NAMALWA (cell line): ENCODE measurements around the gene RAB11FIP5.

ENCODE experiments used
- DNase-seq: peaks from one replicate; pipeline ENCODE4 v3.0.0-alpha.2; 2015; ENCODE audit warnings: low spot score

The RAB11FIP5 gene

DNA sequence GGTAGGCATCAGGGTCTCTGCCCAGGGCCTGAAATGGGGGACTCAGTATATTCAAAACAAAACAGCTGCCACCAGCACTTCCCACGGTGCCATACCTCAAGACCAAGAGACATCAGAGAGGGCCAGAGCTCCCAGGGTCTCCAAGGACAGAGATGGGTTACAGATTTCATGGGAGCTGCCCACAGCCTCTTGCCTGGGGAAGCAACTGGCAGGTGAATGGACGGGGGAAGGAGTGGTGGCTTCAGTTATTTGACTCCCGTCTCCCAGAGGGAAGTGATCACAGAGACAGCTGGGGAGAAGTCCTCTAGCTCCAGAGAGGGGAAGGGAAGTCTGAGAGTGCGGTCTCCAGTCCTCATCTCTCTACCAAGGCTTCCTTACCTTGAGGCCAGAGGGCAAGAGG is 25.4 kb downstream of the RAB11FIP5 start:
- DNase-seq: no peak

DNA sequence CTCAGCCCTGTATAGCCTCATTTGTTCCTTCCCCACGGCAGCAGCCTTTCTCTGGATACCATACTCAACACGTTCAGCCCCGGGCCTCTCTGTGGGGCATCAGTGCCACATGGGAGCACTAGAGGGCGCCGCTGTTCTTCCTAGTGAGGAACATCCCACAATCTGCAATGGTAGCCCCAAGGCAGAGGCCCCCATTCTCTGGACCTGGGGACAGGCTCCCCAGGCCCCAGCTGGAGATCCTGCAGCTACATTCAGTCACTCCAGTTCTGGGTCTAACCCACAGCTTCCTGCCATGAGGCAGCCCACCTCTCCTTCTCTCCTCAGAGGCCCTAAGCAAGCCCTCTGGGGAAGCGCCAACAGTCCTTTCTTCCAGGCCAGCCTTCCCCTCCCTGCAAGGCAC is 27.1 kb downstream of the RAB11FIP5 start:
- DNase-seq: peak; percentile 87

DNA sequence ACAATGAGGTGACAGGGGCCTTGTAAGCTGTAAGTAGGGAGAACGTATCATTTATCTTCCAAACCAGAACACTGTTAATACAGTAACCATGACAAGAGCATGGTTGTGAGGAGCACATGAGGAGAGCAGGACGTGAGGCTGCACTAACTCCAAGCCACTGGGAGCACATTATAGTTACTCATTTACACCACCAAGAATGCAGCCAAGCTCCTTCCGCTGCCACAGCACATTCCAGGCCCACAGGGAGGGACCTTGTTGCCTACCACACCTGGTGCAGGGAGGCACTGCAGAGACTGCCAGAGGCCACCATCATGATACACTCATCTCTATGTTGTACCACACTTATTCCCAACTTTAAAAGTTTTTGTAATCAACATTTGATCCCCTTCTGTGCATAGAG is 27.8 kb downstream of the RAB11FIP5 start:
- no peak for DNase-seq

DNA sequence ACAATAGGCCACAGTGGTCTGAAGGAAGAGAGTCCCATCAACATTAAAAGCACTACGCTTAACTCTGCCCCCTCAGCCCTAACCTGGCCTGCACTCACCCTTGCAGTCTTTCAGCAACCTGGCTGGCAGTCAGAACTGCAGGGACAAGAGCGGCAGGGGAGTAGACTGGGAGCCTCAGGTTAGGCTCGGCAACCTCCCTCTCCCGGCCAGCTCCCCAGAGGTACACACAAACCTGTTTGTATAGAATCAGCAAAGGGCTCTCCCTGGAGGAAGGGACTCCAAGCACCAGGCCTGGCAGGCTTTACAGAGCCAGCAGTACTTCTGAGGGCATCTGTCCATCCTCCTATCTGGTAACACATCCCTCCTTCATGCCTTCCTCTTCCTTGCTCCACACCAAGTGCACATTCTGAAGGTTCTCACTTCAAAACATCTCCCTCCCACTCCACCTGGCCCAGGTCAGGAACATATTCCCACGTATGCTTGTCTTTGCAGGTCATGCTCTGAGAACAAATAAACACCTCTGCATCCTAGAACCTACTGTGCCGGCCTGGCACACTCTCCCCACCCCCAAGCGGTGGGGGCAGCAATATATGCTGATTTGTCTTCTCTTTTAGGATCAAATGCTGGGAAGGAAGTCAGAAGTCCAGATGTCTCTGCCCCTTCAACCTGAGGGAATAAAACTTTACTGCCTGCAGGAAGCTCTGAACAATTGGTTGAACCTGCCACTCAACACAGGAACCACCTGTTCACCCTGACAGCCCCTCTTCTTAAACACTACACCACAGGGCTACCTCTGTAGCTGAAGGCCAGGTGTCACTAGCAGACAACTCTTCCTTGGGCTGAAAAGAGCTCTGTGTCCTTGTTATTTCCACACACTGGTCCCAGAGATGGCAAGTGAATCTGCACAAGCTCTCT is 28.6 kb downstream of the RAB11FIP5 start:
- no peak for DNase-seq

DNA sequence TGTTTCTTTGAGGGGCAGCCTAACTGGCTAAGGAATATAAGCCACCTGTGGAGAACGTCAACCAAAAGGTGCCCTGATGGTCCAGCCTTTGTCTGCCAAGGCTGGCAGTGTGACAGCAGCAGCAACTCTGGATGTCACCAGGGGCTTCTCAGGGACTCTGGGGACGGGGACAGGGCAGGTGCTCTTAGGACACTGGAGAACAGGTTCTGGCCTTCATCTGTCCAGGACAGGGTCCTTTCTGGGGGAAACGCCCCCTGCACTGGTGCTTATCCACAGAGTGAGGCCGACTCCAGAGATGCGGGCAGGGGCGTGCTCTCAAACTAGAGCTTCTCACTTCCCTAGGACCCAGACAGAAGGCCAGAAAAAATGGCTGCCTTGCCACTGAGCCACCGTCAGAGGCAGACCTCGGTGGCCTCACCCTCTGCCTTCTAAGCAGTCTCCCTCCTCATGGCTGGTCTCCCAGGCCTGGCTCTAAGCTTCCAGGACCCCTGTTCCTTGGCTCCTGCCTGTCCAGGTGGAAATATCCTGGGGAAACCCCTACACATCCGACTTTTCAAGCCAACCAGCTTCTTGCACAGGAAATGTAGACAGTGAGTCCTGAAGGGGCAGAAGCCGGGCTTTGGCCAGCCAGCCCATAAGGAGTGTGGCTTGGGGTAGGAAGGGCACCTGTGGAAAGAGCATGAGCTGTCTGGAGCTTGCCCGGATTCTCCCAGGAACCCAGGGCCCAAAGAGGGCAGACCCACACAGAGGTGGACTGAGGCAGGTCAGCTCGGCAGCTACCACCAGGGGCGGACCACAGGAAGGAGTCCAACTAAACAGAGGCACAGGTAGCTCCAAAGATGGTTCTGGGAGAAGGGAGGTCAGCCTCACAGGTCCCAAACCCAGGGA is 30.0 kb downstream of the RAB11FIP5 start:
- DNase-seq: no peak

DNA sequence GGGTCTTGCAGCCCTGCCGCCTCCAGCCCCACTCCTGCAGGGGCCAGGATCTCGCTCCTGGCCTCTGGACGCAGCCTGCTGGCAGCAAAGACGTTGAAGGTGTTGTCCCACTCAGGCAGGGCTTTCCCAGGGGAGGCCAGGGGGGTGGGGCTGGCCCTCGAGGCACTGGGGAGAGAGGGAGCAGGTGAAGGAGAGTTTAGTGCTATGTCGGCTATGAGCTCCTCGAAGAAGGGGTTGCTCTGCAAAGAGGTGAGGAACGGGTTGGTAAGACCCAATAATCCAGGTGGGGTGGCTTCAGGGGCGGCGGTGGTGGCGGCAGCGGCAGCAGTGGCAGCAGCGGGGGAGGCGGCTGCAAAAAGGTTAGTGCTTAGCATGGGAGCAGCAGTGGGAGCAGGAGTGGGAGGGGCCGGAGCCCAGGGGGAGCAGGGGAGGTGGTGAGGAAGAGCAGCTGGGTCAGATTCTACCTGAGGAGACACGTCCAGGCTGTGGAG is 31.5 kb downstream of the RAB11FIP5 start:
- no peak for DNase-seq

DNA sequence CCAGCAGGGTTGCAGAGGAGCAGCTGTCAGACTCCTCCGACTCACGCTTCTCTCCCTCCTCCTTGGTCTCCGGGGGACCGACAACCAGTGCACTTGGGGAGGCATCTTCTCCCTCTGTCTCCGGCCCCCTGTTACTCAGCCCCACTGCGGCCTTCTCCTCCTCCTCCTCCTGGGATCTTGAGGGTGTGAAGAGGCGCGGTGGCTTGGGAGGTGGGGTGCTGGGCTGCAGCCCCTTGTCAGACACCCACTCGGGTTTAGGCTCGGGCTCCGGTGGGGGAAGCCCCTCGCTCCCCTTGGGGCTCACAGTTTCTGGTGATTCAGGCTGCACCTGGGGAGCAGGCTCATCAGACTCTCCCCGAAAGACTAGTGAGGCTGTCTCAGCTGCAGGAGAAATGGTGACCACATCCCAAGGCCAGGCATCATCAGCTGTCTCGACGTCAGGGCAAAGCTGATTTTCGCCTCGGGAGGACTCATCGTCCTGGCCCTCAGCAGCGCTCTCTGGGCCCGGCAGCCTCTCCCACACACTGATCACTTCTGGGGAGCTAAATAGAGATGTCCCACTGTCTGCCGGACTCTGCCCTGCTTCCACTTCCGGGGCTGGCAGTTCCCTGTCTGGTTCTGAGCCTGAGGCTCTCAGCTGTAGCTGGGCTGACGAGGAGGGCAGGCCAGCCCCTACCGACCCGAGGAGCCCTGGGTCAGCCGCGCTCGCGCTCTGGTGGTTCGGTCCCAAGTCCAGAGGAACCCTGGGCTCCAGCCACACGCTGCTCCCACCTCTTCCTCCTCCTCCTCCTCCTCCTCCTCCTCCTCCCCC is 32.2 kb downstream of the RAB11FIP5 start:
- no peak for DNase-seq

DNA sequence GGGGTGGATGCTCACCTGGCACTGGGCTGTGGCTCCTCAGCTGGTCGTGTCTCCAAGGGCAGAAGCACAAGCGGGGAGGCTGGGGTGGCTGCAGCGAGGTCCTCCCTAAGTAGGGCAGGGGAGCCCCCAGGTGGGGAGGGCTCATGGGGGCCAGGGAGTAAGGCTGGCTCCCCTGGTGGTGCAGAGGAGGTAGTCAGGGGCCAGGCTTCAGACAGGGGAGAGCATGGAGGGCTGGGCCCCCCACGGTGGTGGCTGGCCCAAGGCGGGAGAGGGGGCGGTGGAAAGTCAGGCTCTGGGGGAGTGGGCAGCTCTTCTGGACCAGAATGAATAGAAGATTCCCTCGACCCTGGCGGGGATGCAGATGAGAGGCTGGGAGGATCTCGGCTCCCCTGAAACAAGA is 33.1 kb downstream of the RAB11FIP5 start:
- DNase-seq: no peak

DNA sequence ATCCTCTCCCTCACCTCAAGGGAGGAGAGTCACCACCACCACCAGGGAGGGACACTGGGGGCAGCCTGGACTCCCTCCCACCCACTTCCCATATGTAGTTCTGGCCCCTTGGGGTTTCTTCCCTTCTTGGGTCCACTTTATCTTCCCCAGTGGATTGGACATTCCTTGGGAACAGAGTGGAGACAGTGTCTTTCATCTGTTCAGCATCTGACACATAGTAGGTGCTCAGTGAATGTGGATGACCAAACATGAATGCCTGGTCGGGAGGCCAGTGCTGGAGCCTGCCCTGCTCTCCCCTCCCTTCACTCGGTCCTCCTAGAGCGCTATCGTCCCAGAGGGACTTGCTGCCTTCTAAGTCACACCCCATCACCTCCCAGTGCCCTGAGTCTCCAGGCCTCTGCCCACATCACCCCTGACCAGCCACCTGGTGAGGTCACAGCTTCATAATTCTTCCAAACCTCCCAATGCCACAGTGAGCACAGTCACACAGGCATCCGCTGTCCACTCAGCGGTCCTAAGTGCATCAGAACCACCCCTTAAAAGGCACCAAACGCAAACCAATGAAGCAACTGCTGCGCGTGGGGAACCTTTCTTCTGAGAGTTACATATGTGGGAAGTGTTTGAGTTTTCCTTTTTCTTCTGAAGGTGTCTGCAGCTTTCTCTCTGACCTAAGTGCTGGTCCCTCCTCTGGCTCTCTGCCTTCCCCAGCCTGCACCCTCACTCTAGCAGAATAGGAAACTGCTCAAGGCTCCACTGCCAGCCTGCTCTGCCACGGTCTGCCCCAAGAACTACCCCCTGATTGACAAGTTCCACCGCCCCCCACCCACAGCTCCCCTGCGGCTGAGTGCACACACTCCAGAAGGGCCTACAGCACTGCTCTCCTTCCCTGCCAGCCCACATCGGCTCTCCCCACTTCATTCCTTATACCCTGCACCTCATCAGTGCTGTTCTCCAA is 34.0 kb downstream of the RAB11FIP5 start:
- no peak for DNase-seq

DNA sequence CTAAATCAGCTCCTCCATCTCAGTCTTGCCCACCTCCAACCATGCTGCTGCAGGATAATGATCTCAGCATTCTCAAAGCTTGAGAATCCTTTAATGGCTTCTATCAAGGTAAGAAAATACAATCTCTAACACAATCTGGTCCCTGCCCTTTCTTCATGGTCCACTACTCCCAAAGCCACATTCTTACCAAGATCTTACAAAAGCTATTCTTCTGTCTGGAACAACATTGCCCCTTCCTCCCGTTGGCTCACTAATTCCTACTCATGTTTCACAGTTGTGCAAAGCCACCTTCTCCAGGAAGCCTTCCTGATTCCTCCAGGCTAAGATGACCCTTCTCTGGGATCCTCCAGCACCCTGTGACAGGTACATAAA is 35.3 kb downstream of the RAB11FIP5 start:
- no peak for DNase-seq

DNA sequence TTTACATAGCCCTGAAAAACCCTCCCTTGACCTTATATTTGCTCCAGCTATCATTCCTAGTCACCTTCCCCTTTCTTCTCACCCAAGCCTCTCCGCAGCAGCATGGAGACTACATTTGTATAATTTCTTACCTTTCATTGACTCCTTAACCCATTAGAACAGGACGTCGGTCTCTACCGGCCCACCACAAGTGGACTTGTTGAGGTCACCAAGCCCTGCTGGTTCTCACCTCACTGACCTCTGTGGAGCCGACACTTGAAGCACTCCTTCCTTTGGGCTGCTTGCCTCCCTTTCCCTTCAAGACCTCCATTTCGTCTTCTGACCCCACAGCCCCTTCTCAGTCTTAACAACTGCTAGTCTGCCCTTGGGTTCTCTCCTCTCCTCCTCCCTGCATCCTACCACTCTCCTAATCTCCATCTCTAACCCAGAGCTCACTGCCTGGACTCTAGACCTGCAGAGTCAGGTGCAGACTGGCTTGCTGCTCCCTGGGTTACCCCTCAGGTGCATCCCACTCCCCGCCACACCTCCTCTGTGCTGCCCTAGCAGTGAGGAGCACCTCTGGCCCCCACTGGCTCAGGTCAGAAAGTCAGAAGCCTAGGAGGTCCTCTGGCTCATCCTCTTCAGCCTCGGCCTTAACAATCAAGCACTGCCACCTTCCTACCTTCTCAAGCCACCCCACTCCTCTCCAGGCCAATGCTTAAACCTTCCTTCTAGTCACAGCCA is 35.9 kb downstream of the RAB11FIP5 start:
- no peak for DNase-seq

DNA sequence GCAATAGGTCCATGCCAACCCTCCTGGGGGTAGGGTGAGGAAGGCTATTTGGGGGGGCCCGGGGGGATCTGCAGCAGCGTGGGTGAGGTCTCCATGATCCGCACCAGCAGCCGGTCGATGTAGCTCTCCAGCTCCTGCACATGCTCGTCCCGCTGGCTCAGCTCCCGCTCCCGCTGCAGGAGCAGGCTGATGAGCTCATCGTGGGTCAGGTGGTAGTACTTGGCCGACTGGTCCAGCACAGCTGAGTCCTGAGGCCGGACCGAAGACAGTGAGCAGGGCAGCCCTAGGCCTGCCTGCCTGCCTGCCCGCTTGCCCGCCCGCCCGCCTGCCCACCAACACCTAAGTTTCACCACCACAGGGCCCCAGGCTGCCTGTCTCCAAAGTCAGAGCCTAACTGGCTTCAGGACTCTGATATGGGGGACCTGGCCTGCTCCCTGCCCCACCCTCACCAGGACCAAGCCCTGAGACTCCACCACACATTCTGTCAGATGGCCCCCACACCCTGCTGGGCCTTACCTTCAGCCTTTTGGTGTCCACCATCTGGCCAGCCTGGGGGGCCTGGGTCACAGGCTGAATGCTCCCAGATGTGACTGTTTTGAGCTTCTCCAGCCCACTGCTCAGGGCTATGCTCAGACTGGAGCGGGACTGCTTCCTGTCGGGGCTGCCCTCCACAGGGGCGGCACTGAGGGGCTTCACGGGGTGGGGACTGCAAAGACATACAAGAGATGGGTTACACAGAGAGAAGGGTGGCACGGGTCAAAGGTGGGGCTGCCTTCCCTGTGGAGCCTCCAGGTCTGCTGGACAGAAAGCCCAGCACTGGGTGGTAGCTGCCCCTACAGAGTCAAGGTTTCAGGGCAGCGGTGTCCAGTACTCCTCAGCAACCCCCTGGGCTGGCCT is 37.0 kb downstream of the RAB11FIP5 start:
- no peak for DNase-seq

DNA sequence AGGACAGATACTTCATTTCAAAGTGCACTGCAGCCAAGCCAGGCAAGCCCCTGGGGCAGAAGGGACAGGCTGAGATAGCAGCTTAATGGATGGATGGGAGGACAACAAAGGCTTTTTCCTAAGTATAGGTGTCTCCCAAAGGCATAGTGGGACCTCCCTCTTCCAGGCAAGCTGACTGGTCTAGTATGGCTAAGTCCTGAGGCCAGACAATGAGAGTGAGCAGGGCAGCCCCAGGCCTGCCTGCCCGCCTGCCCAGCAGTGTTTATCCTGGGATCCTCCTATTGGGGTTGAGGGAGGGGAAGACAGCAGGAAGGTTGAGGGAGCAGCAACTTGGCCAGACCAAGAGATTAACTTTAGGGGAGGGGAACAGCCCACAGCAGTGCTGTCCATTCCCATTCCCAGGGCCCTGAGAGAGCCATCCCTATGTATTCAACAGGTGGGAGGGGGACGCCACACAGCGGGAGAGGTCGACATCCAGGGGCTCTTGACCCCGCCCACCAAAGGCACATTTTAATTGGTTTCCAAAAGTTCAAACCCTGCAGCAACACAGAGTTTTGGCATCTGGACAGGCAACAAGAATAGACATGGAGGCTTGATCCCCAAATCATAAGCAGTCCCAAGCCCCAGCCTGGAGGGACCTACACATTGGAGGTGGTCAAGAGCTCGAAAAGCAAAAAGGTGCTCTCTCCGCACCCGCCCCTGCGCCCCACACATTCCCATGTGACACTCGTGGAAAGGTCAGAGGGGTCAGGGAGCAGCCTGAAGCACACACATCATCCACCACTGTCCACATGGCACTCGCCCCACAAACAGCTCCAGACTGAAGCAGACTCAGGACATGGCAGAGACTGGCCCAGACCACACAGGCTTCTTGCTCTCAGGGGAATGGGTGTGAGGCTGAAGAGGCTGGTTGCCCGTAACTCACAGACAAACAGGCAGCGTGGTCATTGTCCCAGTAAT is 38.4 kb downstream of the RAB11FIP5 start:
- no peak for DNase-seq

DNA sequence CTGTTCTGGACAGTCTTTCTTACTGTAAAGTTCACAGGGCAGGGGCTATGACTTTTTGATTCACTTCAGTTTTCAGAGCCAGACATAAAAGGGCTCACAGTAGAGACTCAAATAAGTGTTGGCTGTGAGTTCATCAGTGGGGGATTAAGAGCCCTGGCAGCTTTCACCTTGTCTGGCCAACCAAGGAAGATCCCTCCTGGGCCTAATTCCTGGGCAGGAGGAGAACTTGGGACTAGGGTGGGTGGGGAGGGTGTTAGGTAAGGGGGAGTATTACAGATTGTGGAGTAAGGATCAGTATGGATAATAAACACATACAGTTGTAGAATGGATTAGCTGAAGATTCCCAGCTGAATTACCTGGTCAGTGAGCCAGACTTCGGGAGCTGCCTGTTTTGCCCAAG is 40.3 kb downstream of the RAB11FIP5 start:
- no peak for DNase-seq

DNA sequence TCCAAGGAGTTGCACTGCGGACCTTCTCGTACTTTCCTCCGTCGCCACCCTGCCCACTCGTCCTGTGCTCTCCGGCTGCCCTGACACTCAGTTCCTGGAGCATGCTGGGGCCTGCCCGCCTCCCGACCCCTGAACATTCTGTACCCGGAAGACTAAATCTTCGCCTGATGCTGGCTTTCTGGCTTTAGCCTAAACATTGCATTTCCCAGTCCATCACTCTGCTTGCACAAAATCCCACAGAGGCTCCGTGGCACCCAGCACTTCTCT is 40.7 kb downstream of the RAB11FIP5 start:
- DNase-seq: peak; percentile 46

DNA sequence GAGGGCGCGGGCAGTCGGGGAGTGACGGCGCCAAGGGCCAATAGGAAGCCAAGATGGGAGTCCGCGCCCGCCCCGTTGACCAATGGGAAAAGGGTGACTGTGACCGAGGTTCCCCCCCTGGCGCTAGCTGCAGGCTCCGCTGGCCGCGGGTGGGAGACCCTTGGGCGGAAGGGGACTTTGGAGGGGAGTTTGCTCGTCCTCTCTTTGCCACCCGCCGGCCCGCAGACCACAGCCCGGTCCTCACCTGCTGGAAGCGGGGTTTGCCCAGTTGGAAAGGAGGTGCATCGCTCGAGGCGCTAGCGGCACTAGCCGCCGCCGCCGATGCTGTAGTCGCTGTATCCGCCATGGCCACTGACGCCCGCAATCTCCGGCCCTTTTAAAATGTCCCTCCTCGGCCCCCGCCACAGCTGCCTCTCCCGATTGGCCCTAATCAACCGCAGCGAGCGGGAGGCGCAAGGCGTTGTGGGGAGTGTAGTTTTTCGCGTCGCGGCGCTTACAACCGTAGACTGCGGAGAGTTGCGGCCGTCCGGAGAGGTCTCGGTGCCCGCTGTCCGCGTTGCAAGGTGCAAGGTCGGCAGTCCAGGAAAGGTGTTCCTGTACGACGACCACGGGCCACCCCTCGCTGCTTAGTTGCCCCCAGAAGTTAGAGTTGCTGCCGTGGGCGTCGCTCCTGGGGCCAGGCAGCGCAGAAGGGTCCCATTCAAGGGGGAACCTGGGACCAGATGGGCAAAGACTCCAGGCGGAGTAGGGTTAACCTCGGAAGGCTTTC is 41.2 kb downstream of the RAB11FIP5 start, which contains the start of gene SFXN5:
SFXN5 (minus strand) TSS at position 353 of the 769 bp plus-strand sequence; CDS start at position 346, 7 bp downstream.
- DNase-seq: peak; percentile 94

DNA sequence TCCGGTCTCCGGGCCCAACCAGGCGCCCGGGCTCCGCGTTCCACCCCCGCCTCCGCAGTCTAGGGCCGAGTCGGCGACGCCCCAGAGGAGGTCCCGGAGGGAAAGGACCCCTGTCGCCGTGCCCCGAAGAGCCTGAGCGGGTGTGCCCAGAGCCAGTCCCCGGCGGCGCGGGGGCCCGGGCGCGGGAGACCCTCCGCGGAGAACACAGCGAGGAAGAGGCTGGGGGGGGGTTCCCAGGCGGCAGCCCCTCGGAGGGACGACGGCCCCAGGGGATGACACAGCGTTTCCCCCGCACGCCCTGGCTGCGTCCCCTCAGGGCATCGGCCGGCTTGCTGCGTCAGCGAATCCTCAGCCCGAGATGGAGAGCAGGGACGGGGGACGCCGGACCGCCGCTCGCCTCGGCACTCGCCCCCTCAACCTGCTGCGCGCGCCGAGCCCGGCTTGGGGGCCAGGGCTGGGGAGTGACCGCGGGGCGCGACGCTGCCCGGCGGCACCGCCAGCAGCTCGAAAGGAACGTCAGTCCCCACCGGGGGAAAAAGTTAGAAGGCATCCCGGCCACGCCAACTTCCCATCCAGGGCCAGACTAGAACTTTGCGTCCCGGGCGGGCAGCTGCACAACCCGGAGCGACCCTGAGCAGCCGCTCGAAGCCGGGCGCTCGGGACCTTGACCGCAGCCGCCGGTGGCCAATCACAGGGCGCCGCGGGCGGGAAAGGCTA is 41.9 kb downstream of the RAB11FIP5 start:
- DNase-seq: peak; percentile 55
